ENCODE results near the gene DBNDD1. TPM values are rescaled to one million over a fixed set of nuclear protein-coding genes. Genes with fewer than 3 reads are reported as not detected.
A peak's percentile ranks its signal among the peaks of the same experiment; 100 is the strongest.

The DBNDD1 gene
- total and polyA plus RNA-seq, 2 experiments from 2014 or later = 63.3 to 90.8 TPM

GRCh38 chr16:90047714-90048346 lies 28.6 kb upstream of the DBNDD1 start:
- peak; percentile 35 for ATAC-seq
- no peaks in the 10 kb centered on the region; the same call in 1 of the 2 replicates for H3K4me1 ChIP-seq (ENCODE audit: insufficient read depth)
- H3K4me2 ChIP-seq = peak overlapping the region; percentile 90
- H3K27me3 ChIP-seq (ENCODE audit: insufficient read depth) = no peaks in the 10 kb centered on the region
- H2AFZ ChIP-seq = peak overlapping the region; percentile 76; the same call in 1 of the 2 replicates
- H3K36me3 Mint-ChIP-seq (ENCODE audit: low read depth) = peaks cover 3% of the 10 kb centered on the region; the same call in 1 of the 3 replicates
- peak overlapping the region; percentile 70 for H3K4me3 ChIP-seq
- peaks cover 10% of the 10 kb centered on the region; the same call in 2 of the 3 replicates for H3K4me1 Mint-ChIP-seq
- TF ChIP-seq ETS1 (IDR thresholded peaks at IDR 0.05) = no peak
- no peak for TF ChIP-seq ZNF462 (CRISPR knock-in tag; IDR thresholded peaks at IDR 0.05)
- TF ChIP-seq CTCF (conservative IDR thresholded peaks at IDR 0.05; ENCODE audit: low read depth in 2 of 2) = no peak
- no peak for TF ChIP-seq STAT1 (IDR thresholded peaks at IDR 0.05; ENCODE audit: unreplicated experiment)
- no peak for TF ChIP-seq POLR2AphosphoS5 (IDR thresholded peaks at IDR 0.05; ENCODE audit: low read depth)
- TF ChIP-seq ZNF114 (CRISPR knock-in tag; IDR thresholded peaks at IDR 0.05) = no peak
- no peak for TF ChIP-seq ZNF331 (CRISPR knock-in tag; IDR thresholded peaks at IDR 0.05; ENCODE audit: low read depth)
- no peak for TF ChIP-seq EZH2 (IDR thresholded peaks at IDR 0.05; ENCODE audit: low read depth, unreplicated experiment)
- TF ChIP-seq NANOG (IDR thresholded peaks at IDR 0.05; ENCODE audit: borderline replicate concordance) = no peak
- TF ChIP-seq, protein P1, sequence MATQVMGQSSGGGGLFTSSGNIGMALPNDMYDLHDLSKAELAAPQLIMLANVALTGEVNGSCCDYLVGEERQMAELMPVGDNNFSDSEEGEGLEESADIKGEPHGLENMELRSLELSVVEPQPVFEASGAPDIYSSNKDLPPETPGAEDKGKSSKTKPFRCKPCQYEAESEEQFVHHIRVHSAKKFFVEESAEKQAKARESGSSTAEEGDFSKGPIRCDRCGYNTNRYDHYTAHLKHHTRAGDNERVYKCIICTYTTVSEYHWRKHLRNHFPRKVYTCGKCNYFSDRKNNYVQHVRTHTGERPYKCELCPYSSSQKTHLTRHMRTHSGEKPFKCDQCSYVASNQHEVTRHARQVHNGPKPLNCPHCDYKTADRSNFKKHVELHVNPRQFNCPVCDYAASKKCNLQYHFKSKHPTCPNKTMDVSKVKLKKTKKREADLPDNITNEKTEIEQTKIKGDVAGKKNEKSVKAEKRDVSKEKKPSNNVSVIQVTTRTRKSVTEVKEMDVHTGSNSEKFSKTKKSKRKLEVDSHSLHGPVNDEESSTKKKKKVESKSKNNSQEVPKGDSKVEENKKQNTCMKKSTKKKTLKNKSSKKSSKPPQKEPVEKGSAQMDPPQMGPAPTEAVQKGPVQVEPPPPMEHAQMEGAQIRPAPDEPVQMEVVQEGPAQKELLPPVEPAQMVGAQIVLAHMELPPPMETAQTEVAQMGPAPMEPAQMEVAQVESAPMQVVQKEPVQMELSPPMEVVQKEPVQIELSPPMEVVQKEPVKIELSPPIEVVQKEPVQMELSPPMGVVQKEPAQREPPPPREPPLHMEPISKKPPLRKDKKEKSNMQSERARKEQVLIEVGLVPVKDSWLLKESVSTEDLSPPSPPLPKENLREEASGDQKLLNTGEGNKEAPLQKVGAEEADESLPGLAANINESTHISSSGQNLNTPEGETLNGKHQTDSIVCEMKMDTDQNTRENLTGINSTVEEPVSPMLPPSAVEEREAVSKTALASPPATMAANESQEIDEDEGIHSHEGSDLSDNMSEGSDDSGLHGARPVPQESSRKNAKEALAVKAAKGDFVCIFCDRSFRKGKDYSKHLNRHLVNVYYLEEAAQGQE (IDR thresholded peaks at IDR 0.05; ENCODE audit: unreplicated experiment) = no peak
- no peak for TF ChIP-seq JUNB (IDR thresholded peaks at IDR 0.05; ENCODE audit: unreplicated experiment)
- TF ChIP-seq EZH2phosphoT487 (IDR thresholded peaks at IDR 0.05; ENCODE audit: unreplicated experiment) = no peak
- no peaks in the 10 kb centered on the region for H3K79me2 ChIP-seq (replicated peaks; ENCODE audit: insufficient read depth)
- H3K27ac Mint-ChIP-seq = no peak overlapping the region
- peaks cover 14% of the 10 kb centered on the region for H3K27me3 Mint-ChIP-seq (ENCODE audit: insufficient read depth, low read depth, poor library complexity)
- no peak overlapping the region for H3K27ac ChIP-seq (ENCODE audit: low read depth)
- peaks cover 8% of the 10 kb centered on the region for H3F3A ChIP-seq (replicated peaks; ENCODE audit: low read depth)
- H3K9me3 Mint-ChIP-seq = peaks cover 8% of the 10 kb centered on the region
- peak overlapping the region; percentile 59 for H3K4me3 Mint-ChIP-seq
- no peaks in the 10 kb centered on the region for H3K36me3 ChIP-seq (ENCODE audit: insufficient read depth)
- H4K20me1 ChIP-seq (replicated peaks; ENCODE audit: insufficient read depth) = no peaks in the 10 kb centered on the region
- H3K9me2 ChIP-seq (ENCODE audit: insufficient read depth) = no peaks in the 10 kb centered on the region
- DNase-seq (ENCODE audit: low spot score) = peak; percentile 71
